Small intestine (tissue), 7 donors: ENCODE results near the gene AHCY. TPM values are rescaled to one million over a fixed set of nuclear protein-coding genes. Genes with fewer than 3 reads are reported as not detected.
"Not testable (repeated sequence)": the region's sequence is repeated elsewhere in the genome, so short reads cannot be mapped to it uniquely, and the experiment has no call there.

Source experiments
- DNase-seq, 2 donors: peaks; one replicate each; pipeline versions ENCODE4 v3.0.0 to v3.0.0-alpha.2; 2013
- FAIRE-seq: peaks from 2 replicates; lab custom pipeline; 2012; peaks lifted over from hg19 to GRCh38; lab: Jason Lieb, UNC
- H3K27ac ChIP-seq, 3 donors: one replicate each; pipeline ENCODE4 v1.5.1; 2013; ENCODE audit warnings: low read length in 2 of 3, mild to moderate bottlenecking in 2 of 3, control low read depth in 1 of 3, inconsistent platforms in 1 of 3, low read depth in 1 of 3, moderate library complexity in 1 of 3
- H3K27me3 ChIP-seq, 3 donors: one replicate each; pipeline ENCODE4 v1.6.1; 2013; ENCODE audit warnings: low read length in 3 of 3, inconsistent platforms in 1 of 3; ENCODE audit not compliant: control insufficient read depth in 3 of 3, insufficient read depth in 3 of 3
- H3K36me3 ChIP-seq, 3 donors: one replicate each; pipeline ENCODE4 v1.6.1; 2013; ENCODE audit warnings: low read length in 3 of 3, inconsistent platforms in 1 of 3, low read depth in 1 of 3, mild to moderate bottlenecking in 1 of 3, moderate library complexity in 1 of 3; ENCODE audit not compliant: control insufficient read depth in 3 of 3, insufficient read depth in 2 of 3
- H3K4me1 ChIP-seq, 3 donors: one replicate each; pipeline ENCODE4 v1.6.1; 2013; ENCODE audit warnings: low read length in 2 of 3, inconsistent platforms in 1 of 3, low read depth in 1 of 3, mild to moderate bottlenecking in 1 of 3, moderate library complexity in 1 of 3; ENCODE audit not compliant: control insufficient read depth in 3 of 3, insufficient read depth in 2 of 3
- H3K4me3 ChIP-seq, 3 donors: one replicate each; pipeline ENCODE4 v1.5.1; 2013; ENCODE audit warnings: low read length in 3 of 3, control low read depth in 1 of 3, inconsistent platforms in 1 of 3, low read depth in 1 of 3, mild to moderate bottlenecking in 1 of 3, moderate library complexity in 1 of 3
- H3K9me3 ChIP-seq, 2 donors: one replicate each; pipeline ENCODE4 v1.6.1; 2013; ENCODE audit warnings: low read depth in 1 of 2, low read length in 1 of 2; ENCODE audit not compliant: control insufficient read depth in 2 of 2, insufficient read depth in 1 of 2
- WGBS, 3 donors: extraction: QIAGEN DNeasy Blood & Tissue Kit; methylation state at CpG; one replicate each; pipeline ENCODE4 v1.1.7; 2013; 5-methylcytosine and 5-hydroxymethylcytosine counted together
- polyA plus RNA-seq, 4 donors: library from polyadenylated mRNA; stranded (reverse) in 3 of 4; unstranded in 1 of 4; fragments of 200-250 nt in 3 of 4; fragments of 120-200 nt in 1 of 4; gene quantifications; one replicate each; pipeline versions ENCODE4 v1.2.1 to v1.2.3, GENCODE V29; 2013
- donor health status: healthy with polysubstance abuse.
- donor health status: control.
- donor health status: control.
- donor health status: Bipolar disorder and iron deficiency.
- donor health status: healthy.

AHCY gene
- polyA plus RNA-seq, 4 donors: 81.0 to 189 (median 128) TPM

DNA sequence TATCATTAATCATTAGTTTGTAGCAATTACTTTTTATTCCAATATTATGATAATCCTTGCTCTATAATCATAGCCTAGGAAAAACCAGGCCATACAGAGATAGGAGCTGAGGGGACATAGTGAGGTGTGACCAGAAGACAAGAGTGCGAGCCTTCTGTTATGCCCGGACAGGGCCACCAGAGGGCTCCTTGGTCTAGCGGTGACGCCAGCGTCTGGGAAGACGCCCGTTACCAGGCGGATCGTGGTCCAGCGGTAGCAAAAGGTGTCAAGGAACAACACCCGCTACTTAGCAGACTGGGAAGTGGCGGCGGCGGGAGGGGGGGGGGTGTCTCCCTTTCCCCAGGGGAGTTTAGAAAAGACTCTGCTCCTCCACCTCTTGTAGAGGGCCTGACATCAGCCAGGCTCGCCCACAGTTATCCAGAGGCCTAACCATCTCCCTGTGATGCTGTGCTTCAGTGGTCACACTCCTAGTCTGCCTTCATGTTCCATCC, 4.8 kb downstream of the AHCY start:
- DNase-seq, H3K4me3 ChIP-seq, FAIRE-seq, H3K27ac ChIP-seq, H3K27me3 ChIP-seq, H3K9me3 ChIP-seq: not testable (repeated sequence)
- WGBS, 3 donors: 85 to 91% (median 88%) methylated on average over 8 to 10 of the region's 15 CpGs
- Histone ChIP-seq H3K4me1 (peaks cover 0 to 20% (median 0%) of the 10 kb centered on the region in 3 donors), H3K36me3 (peaks cover 0 to 38% (median 2%) of the 10 kb centered on the region in 3 donors)

DNA sequence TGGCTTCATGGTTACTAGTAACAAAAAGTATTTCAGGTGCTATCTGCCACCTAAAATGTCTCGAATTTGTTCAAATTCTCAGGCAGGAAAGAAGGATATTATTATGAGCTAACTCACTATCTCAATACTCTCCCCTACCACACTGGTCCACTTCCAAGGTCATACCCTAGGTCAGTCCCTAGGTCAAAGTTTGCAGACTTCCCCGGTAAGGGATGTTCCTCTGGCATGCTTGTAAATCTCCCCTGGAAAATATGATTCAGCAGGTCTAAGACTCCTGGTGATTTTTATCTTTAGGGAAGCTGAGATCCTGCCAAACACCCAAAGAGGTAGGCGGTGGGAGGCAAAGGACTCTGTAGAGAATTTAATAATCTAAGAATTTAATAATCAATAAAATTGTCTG, 6.7 kb downstream of the AHCY start:
- Histone ChIP-seq H3K27me3 (no peaks in the 10 kb centered on the region), H3K36me3 (peaks cover 1 to 57% (median 2%) of the 10 kb centered on the region in 3 donors), H3K4me1 (peaks cover 0 to 11% (median 0%) of the 10 kb centered on the region in 3 donors), H3K27ac (no peak overlapping the region), H3K9me3 (no peaks in the 10 kb centered on the region), H3K4me3 (no peak overlapping the region)
- no peak for FAIRE-seq
- WGBS, 3 donors: 66 to 80% (median 72%) methylated on average over 3 of the region's 3 CpGs
- DNase-seq: no peak

DNA sequence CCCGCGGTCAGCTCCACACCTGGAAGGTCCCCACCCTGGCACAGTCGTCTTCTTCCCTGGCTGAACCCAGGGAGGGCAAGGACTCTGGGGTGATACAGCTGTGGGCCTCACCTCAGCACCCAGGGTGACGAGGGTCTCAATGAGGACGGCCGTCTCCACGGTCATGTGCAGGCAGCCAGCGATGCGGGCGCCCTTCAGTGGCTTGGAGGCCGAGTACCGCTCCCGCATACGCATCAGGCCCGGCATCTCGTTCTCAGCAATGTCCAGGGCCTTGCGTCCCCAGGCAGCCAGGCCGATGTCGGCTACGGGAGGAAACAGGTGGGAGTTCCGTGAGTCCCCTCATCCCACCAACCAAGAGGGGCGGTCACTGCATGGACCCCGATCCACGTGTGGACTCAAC, 7.9 kb downstream of the AHCY start:
- DNase-seq: no peak
- no peak for FAIRE-seq
- Histone ChIP-seq H3K4me1 (no peaks in the 10 kb centered on the region), H3K27ac (no peak overlapping the region), H3K27me3 (no peaks in the 10 kb centered on the region), H3K4me3 (no peak overlapping the region), H3K9me3 (no peaks in the 10 kb centered on the region), H3K36me3 (peaks cover 5 to 62% (median 5%) of the 10 kb centered on the region in 3 donors)
- WGBS, 3 donors: 96 to 97% (median 97%) methylated on average over 23 to 24 of the region's 24 CpGs

DNA sequence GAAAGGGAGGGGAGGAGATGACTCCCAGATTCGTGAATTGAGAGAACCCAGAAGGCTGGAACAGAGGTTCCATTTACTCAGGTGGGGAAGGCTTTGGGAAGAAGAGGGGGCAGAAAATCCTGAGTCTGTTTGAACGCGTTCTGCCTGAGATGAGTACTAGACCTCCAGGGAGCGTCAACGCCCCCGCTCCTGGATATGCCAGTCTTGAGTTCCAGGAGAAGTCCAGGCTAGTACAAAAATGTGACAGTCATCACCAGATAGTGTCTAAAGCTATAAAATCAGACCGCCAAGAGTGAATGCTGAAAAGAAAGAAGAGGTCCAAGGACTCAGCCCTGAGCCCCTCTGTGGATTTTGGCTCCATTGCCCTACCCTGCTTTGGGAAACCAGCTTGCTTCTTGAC, 8.6 kb downstream of the AHCY start:
- Histone ChIP-seq H3K36me3 (peaks cover 5 to 69% (median 8%) of the 10 kb centered on the region in 3 donors), H3K4me1 (no peaks in the 10 kb centered on the region), H3K9me3 (no peaks in the 10 kb centered on the region), H3K27me3 (no peaks in the 10 kb centered on the region), H3K4me3 (no peak overlapping the region), H3K27ac (no peak overlapping the region)
- no peak for DNase-seq
- no peak for FAIRE-seq
- 96 to 97% (median 96%) methylated on average over 7 of the region's 7 CpGs for WGBS, 3 donors

DNA sequence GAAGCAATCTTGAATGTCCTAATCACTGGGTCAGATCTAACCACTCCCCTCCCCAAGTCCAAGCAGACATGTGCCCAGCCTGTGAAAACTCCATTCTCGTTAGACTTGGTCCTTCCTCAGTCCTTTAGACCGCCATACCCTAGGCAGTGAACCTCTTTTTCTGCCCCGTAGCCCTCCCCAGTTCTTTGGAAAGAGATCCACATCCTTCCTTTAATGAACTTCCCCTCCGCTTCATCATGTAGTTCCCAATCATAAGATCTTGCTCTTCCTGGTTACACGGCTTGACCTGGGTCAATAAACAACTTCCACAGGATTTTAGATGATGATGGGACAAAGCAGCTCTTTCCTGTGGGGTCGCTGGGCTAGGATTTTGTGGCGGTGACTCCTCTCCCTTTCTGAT, 9.6 kb downstream of the AHCY start:
- Histone ChIP-seq H3K36me3 (peaks cover 5 to 70% (median 8%) of the 10 kb centered on the region in 3 donors), H3K27me3 (no peaks in the 10 kb centered on the region), H3K27ac (no peak overlapping the region), H3K4me1 (no peaks in the 10 kb centered on the region), H3K4me3 (no peak overlapping the region), H3K9me3 (no peaks in the 10 kb centered on the region)
- DNase-seq (no peak), FAIRE-seq (no peak)
- WGBS, 3 donors: 80 to 87% (median 86%) methylated on average over 7 of the region's 7 CpGs

DNA sequence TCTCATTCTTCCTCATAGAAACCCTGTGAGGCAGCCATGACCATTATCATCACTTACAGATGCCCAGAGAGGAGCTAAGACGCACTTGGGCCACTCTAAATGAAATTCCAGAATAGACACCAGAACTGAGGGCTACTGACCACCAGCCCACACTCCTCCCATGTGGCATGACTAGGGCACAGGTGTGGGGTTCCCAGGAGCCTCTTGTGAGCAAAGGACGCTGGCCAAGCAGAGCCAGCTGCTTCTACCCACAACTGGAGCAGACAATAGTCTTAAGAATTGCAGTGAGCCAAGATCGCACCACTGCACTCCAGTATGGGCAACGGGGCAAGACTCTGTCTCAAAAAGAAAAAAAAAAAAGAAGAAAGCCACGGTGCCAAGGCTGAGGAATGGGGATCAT, 10.0 kb downstream of the AHCY start:
- Histone ChIP-seq H3K27me3 (no peaks in the 10 kb centered on the region), H3K4me1 (no peaks in the 10 kb centered on the region), H3K27ac (no peak overlapping the region), H3K36me3 (peaks cover 5 to 74% (median 8%) of the 10 kb centered on the region in 3 donors), H3K4me3 (no peak overlapping the region), H3K9me3 (no peaks in the 10 kb centered on the region)
- FAIRE-seq (no peak), DNase-seq (no peak)
- 89 to 97% (median 92%) methylated on average over 5 of the region's 5 CpGs for WGBS, 3 donors

DNA sequence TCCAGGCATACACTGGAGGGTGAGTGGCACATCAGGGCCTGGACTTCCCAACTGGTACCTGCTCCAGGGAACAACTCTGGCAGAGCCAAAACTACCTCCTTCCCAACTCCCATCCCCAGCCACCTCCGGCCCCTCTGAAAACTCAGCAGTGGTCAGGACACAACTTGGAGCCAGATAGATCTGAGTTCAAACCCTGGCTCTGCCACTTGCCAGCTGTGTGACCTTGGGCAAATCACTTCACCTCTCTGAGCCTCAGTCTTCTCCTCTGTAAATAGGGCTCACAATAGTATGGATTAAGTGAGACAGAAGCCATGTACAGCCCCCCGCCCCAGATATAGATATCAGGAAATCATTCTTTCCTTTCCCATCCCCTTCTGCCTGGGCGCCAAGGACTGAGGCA, 10.7 kb downstream of the AHCY start:
- H3K4me3 ChIP-seq: no peak overlapping the region
- no peaks in the 10 kb centered on the region for H3K9me3 ChIP-seq
- H3K27ac ChIP-seq: no peak overlapping the region
- H3K27me3 ChIP-seq: no peaks in the 10 kb centered on the region
- FAIRE-seq (no peak), DNase-seq (no peak)
- peaks cover 5 to 80% (median 8%) of the 10 kb centered on the region in 3 donors for H3K36me3 ChIP-seq
- H3K4me1 ChIP-seq: no peaks in the 10 kb centered on the region
- WGBS, 3 donors: 87 to 95% (median 94%) methylated on average over 3 of the region's 3 CpGs

DNA sequence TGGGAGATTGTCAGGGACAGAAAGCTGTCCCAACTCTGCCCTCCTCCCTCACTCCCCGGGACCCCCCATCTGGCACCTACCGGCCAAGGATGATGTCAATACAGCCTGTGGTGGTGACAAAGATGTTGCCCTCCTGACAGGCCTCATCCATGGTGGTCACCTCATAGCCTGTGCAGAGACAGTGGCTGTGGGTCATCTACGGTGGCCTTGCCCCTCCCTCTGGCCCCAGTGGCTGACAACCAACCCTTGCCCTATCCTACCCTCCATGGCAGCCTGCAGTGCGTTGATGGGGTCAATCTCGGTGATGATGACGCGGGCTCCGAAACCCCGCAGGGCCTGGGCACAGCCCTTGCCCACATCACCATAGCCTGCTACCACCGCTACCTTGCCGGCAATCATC, 12.7 kb downstream of the AHCY start:
- FAIRE-seq: no peak
- no peaks in the 10 kb centered on the region for H3K9me3 ChIP-seq
- H3K36me3 ChIP-seq: peaks cover 5 to 93% (median 8%) of the 10 kb centered on the region in 3 donors
- DNase-seq: no peak
- WGBS, 3 donors: 96 to 98% (median 97%) methylated on average over 11 of the region's 11 CpGs
- H3K4me1 ChIP-seq: no peaks in the 10 kb centered on the region
- H3K4me3 ChIP-seq: no peak overlapping the region
- no peaks in the 10 kb centered on the region for H3K27me3 ChIP-seq
- H3K27ac ChIP-seq: no peak overlapping the region

DNA sequence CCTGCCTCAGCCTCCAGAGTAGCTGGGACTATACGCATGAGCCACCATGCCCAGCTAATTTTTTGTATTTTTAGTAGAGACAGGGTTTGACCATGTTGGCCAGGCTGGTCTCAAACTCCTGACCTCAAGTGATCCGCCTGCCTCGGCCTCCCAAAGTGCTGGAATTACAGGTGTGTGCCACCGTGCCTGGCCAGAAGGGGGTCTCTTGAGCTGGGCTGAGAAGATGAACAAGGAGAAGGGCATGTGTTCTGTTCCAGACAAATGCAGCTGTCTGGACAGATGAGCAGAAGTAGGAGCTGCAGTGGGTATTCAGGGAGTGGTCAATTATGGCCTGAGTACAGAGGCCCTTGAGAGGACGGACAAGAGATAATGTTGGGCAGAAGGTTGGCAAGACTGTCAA, 15.7 kb downstream of the AHCY start:
- peaks cover 9 to 93% (median 13%) of the 10 kb centered on the region in 3 donors for H3K36me3 ChIP-seq
- not testable (repeated sequence) for DNase-seq, H3K4me1 ChIP-seq, H3K4me3 ChIP-seq, H3K27ac ChIP-seq, FAIRE-seq, H3K27me3 ChIP-seq, H3K9me3 ChIP-seq
- WGBS, 3 donors: 94 to 96% (median 95%) methylated on average over 5 of the region's 5 CpGs
